OCI-LY3 (cell line): ENCODE data around the gene VASH1.

Source experiments
- CTCF ChIP-seq: fragments of 200-600, 300-600 bp; sonication (generic); IDR thresholded peaks from 2 replicates; pipeline ENCODE4 v1.5.1; 2014; ENCODE audit warnings: antibody characterized with exemption, low read length, low read depth
- EZH2phosphoT487 ChIP-seq: fragments of 200-600 bp; shearing (Covaris generic); IDR thresholded peaks from 2 replicates; pipeline ENCODE4 v1.6.1; 2018; ENCODE audit warnings: antibody characterized with exemption, mixed run types, low read depth

GRCh38 chr14:76768671-76769500 lies 7.6 kb downstream of the VASH1 start:
- TF ChIP-seq CTCF (no peak), EZH2phosphoT487 (no peak)
